GM19099 (cell line): ENCODE measurements around the gene FAM111A.

Experiments
- POLR2A ChIP-seq: IDR thresholded peaks from 3 replicates; pipeline ENCODE4 v1.6.1; 2011; ENCODE audit warnings: low read depth; ENCODE audit not compliant: insufficient read length; ENCODE audit errors: extremely low read depth

Gene FAM111A

GRCh38 chr11:59142530-59143507, at the start of gene FAM111A:
Gene FAM111A, plus strand, starts transcription at chr11:59142856. Its CDS starts 6,017 bp downstream, at chr11:59148873.
- TF ChIP-seq POLR2A, result peak; percentile 22

GRCh38 chr11:59097113-59097708, 45.4 kb upstream of the FAM111A start:
- TF ChIP-seq POLR2A, result no peak

- peak; percentile 33 for TF ChIP-seq POLR2A
Measured at GRCh38 chr11:59097938-59098337, 44.7 kb upstream of the FAM111A start.

GRCh38 chr11:59102259-59102765, 40.3 kb upstream of the FAM111A start:
- no peak for TF ChIP-seq POLR2A

GRCh38 chr11:59106363-59107336, 36.0 kb upstream of the FAM111A start, which contains the start of gene FAM111B:
Gene FAM111B, plus strand, starts transcription at chr11:59107237. Its CDS starts 2,389 bp downstream, at chr11:59109626.
- peak; percentile 86 for TF ChIP-seq POLR2A

GRCh38 chr11:59112494-59112893, 30.2 kb upstream of the FAM111A start:
- TF ChIP-seq POLR2A, result no peak

- TF ChIP-seq POLR2A, result no peak
Measured at GRCh38 chr11:59114344-59114743, 28.3 kb upstream of the FAM111A start.

- TF ChIP-seq POLR2A, result no peak
Measured at GRCh38 chr11:59115553-59115952, 27.1 kb upstream of the FAM111A start.

- TF ChIP-seq POLR2A, result no peak
Measured at GRCh38 chr11:59117774-59118173, 24.9 kb upstream of the FAM111A start.

- TF ChIP-seq POLR2A, result no peak
Measured at GRCh38 chr11:59119826-59120225, 22.8 kb upstream of the FAM111A start.

GRCh38 chr11:59135648-59136461, 6.8 kb upstream of the FAM111A start:
- no peak for TF ChIP-seq POLR2A

- no peak for TF ChIP-seq POLR2A
Measured at GRCh38 chr11:59137190-59137589, 5.5 kb upstream of the FAM111A start.

GRCh38 chr11:59138643-59139042, 4.0 kb upstream of the FAM111A start:
- TF ChIP-seq POLR2A, result no peak

GRCh38 chr11:59141191-59141590, 1.5 kb upstream of the FAM111A start:
- no peak for TF ChIP-seq POLR2A
